Retinal pigment epithelial cell (primary cell): Measurements from ENCODE around the gene DOCK10.

Experiments used
- DNase-seq: peaks from one replicate; pipeline ENCODE4 v3.0.0-alpha.2; 2010; ENCODE audit warnings: low read depth
- H3K4me3 ChIP-seq: 2 replicates; pipeline ENCODE4 v1.5.1; 2011; ENCODE audit warnings: mild to moderate bottlenecking, low read length, control low read depth, moderate library complexity
- TF ChIP-seq, protein P1 (sequence below): conservative IDR thresholded peaks from 2 replicates; pipeline ENCODE4 v1.5.1; 2011; ENCODE audit warnings: low read depth, low read length, control low read depth, inconsistent platforms

DOCK10 gene

DNA sequence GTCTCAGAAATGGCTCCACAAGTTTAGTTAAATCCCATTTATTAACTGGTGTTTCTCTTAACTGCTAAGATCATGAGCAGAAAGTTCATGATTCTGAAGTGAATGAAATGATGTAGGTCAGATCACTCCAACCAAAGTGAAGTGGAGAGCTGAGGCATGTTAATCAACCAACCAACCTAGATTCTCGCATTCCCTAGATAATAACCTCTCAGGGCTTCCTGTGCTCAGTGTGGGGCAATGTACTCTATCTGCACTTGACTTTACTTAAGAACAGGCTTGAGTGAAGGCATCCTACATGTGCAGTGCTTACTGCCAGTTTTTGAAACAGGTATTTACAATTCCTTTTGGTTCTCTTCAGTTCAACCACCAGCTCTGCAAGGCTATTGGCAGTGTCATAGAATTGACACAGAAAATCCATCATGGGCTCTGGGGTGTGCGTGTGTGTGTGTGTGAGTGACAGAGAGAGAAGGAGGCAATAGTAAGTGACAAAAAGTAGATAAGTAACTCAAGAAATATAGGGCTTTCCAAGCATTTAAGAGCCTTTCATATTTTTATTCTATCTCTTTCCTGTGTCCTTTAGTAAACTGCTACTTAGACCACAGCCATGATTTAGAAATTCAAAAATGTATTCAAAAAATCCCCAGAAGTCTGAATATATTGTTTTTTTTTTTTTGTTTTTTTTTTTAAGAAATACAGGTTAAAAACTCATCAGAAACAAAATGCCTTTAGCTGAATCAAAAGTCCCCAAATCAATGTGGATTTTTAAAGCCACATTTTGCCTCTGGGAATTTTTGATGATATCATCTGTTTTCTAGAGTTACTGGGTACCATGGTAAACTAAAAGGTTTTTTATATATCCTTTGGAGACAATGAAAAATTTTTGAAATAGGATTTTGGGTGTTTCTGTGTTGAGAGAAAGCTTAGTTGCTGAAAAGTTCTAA is 28.6 kb downstream of the DOCK10 start:
- DNase-seq = no peak
- no peak overlapping the region for H3K4me3 ChIP-seq
- TF ChIP-seq, protein P1, sequence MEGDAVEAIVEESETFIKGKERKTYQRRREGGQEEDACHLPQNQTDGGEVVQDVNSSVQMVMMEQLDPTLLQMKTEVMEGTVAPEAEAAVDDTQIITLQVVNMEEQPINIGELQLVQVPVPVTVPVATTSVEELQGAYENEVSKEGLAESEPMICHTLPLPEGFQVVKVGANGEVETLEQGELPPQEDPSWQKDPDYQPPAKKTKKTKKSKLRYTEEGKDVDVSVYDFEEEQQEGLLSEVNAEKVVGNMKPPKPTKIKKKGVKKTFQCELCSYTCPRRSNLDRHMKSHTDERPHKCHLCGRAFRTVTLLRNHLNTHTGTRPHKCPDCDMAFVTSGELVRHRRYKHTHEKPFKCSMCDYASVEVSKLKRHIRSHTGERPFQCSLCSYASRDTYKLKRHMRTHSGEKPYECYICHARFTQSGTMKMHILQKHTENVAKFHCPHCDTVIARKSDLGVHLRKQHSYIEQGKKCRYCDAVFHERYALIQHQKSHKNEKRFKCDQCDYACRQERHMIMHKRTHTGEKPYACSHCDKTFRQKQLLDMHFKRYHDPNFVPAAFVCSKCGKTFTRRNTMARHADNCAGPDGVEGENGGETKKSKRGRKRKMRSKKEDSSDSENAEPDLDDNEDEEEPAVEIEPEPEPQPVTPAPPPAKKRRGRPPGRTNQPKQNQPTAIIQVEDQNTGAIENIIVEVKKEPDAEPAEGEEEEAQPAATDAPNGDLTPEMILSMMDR = no peak

DNA sequence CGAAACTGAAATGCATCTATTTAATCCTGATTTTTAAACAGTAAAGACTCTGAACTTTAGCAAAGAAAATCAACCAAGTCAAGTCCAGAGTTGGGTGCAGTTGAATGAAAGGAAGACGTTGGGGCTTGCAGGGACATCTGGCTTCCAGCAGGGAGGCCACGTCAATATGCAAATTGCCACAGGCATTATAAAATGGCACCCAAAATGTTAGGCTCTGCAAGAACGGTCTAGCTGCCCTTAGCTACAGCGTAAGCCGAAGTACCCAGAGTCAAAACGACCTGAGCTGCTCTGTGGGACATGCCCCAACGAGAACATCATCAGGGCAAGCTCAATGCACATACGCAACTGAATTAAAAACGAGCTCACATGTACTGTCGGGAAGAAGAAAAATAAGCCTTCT is 30.7 kb downstream of the DOCK10 start:
- H3K4me3 ChIP-seq = no peak overlapping the region
- no peak for DNase-seq
- TF ChIP-seq, protein P1 = no peak

DNA sequence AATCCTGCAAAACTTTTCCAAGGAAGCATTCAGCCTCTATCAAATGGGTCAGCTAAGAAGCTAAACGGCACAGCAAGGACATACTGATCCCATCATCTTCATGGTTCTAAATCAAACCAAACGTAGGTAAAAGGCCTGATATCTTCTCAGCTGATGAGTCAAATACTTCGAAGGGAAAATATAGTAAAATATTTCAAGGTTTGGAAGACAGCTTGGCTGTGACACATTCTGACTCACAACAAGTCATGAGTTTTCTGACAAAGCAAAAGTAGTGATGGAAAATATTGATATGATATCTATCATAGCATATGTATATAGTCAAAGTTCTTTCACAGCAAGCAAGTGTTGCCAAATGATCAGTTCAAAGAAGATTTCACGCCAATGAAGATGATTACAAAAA is 31.5 kb downstream of the DOCK10 start:
- DNase-seq = no peak
- TF ChIP-seq, protein P1 = no peak
- no peak overlapping the region for H3K4me3 ChIP-seq

DNA sequence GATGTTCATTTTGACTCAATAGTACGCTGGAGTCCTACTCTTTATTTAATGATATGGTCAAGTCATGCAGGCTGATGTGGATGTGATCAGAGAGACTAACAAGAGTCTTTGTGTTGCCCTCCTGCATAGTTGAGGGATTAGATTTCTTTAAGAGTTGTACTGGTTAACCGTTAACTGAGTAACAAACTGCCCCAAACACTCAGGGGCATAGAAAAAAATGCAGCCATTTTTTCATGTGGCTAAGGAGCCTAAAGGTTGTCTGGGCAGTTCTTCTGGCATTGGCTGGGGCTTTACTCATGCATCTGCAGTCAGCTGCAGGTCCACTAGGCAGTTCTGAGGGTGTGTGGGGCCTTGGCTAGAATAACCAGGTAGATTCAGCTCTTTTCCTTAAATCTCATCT is 32.5 kb downstream of the DOCK10 start:
- H3K4me3 ChIP-seq = no peak overlapping the region
- no peak for DNase-seq
- TF ChIP-seq, protein P1 = no peak

DNA sequence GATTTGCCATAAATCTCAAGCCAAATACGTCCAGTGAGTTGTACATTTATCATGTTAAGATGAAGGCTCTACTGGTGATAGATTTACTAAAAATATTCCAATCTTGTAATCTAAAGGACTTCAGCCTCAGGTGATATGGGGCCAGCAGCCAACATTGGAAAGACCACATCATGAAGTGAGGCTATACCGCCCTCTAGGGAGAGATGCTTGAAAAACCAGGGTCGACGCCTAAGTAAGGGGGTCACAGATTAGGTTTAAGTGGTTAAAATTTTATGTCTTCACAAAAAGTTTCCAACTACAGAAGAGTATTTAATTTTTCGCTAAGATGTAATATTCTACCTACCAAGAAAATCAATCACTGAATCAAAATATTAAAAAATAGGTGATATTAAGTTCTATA is 33.3 kb downstream of the DOCK10 start:
- TF ChIP-seq, protein P1 = peak; percentile 58
- DNase-seq = no peak
- no peak overlapping the region for H3K4me3 ChIP-seq

DNA sequence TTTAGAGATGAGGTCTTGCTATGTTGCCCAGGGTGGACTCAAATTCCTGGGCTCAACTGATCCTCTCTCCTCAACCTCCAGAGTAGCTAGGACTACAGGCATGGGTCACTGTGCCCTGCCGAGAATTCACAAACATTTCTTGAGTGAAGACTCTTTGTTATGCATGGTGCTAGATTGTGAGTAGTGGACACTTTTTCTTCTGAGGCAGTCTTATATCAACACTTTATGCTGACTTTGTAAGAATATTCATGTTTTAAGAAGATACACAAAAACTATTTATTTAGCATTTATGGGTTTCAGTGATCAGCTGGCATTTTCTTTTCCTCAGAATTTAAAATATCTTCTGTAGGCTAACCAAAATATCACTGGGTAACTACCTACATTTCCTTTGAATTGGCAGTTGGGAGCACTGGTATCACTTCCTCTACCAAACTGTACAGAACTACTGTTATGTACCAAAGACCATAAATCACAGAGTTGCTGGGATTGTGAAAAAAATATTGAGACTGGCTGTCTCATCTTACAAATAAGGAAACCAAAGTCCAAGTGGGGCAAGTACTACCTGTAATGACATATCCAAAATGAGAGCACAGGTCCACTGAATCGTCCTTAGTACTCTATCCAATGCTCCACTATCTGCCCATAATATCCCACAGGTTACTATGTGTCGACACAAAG is 34.0 kb downstream of the DOCK10 start:
- TF ChIP-seq, protein P1 = no peak
- H3K4me3 ChIP-seq = no peak overlapping the region
- DNase-seq = no peak

DNA sequence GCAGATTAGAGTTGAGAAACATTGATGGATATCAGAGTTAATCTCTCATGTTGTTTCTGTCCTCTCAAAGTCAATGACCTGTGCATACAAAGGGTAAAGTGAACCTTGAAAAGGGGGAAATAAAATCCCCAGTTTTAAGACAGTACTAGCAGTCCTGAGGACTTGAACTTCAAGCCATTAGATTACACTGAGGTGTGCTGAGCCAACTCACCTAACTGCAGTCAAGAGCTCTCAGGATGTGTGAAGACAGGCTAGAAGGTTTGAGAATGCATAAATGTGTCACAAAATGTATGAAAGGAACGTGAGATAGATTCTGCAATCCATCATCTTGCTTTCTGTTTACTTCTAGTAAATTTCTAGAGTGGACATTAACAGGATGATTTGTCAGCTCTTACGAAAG is 35.5 kb downstream of the DOCK10 start:
- TF ChIP-seq, protein P1 = no peak
- no peak overlapping the region for H3K4me3 ChIP-seq
- DNase-seq = no peak
